ENCODE results near the gene DDX5. TPM values are rescaled to one million over a fixed set of nuclear protein-coding genes. Genes with fewer than 3 reads are reported as not detected.

The DDX5 gene
- polyA plus RNA-seq, 2 of the 4 experiments (the other 2 are of a cell fraction) = 841 to 1,011 TPM

GRCh38 chr17:64492481-64493109 is 13.5 kb downstream of the DDX5 start:
- 67% methylated on average over 6 of the region's 6 CpGs for WGBS (ENCODE audit: missing lambda C conversion rate)
- POLR2A ChIA-PET = interaction anchor here (2.7 kb wide), 1 partner anchor 14 kb away, joined by 26 read pairs; the partner anchor contains the start of genes CEP95 and DDX5
- FAIRE-seq (no peak), ATAC-seq (no peak), DNase-seq (ENCODE audit: low read depth in 1 of 2, low spot score in 1 of 2) (peak in 1 of 2 experiments; percentile 48)
- H3K4me2 ChIP-seq = no peak overlapping the region; the same call in 2 of the 3 replicates
- H3K4me3 ChIP-seq = no peak overlapping the region
- CTCF ChIA-PET = interaction anchor here (0.8 to 12.8 kb wide), 14 partner anchors 8 to 189 kb away, joined by 3 to 300 read pairs (median 6); no protein-coding TSS in a partner anchor
- TF ChIP-seq CTCF (IDR thresholded peaks at IDR 0.05) (peak; percentile 48), CEBPB (IDR thresholded peaks at IDR 0.05) (peak; percentile 65 to 89; a peak in 3 of 4 replicates), SREBF2 (IDR thresholded peaks at IDR 0.05) (no peak), REST (IDR thresholded peaks at IDR 0.05) (no peak), RAD21 (conservative IDR thresholded peaks at IDR 0.05 in 1 of 2, IDR thresholded peaks at IDR 0.05 in 1 of 2) (0 out of 5 replicates have a peak, but pooled peaks of 1 of the 2 experiments have one; percentile 1), HES2 (IDR thresholded peaks at IDR 0.05) (no peak)
- no peaks in the 10 kb centered on the region for H3K9me3 ChIP-seq
- peaks cover 30% of the 10 kb centered on the region for H3K4me1 ChIP-seq
- no peak overlapping the region for H3K27ac ChIP-seq

GRCh38 chr17:64491994-64492393 is 14.1 kb downstream of the DDX5 start:
- no peak overlapping the region for H3K27ac ChIP-seq
- CTCF ChIA-PET = interaction anchor here (0.6 to 12.8 kb wide), 18 partner anchors 8 to 189 kb away, joined by 3 to 300 read pairs (median 6); partner anchors contain the start of gene DDX5
- 49% methylated on average over 3 of the region's 3 CpGs for WGBS (ENCODE audit: missing lambda C conversion rate)
- H3K4me2 ChIP-seq = peak overlapping the region; percentile 1; the same call in 1 of the 3 replicates
- no peak overlapping the region for H3K4me3 ChIP-seq
- H3K4me1 ChIP-seq = peaks cover 26% of the 10 kb centered on the region
- DNase-seq (ENCODE audit: low read depth in 1 of 2, low spot score in 1 of 2) (no peak), ATAC-seq (no peak), FAIRE-seq (no peak)
- POLR2A ChIA-PET = interaction anchor here (1.6 to 2.7 kb wide), 2 partner anchors 14 to 72 kb away, joined by 6 to 26 read pairs; partner anchors contain the start of genes CEP95 and DDX5
- H3K9me3 ChIP-seq = no peaks in the 10 kb centered on the region
- TF ChIP-seq CHD4 (IDR thresholded peaks at IDR 0.05; ENCODE audit: borderline replicate concordance) (no peak), MAFK (IDR thresholded peaks at IDR 0.05; ENCODE audit: partially characterized antibody) (peak; percentile 94)

GRCh38 chr17:64491034-64491860 is 14.8 kb downstream of the DDX5 start:
- FAIRE-seq = no peak
- peak; percentile 51 to 63; a peak in 3 of 4 replicates for TF ChIP-seq CEBPB (IDR thresholded peaks at IDR 0.05)
- TF ChIP-seq RAD21 (conservative IDR thresholded peaks at IDR 0.05 in 1 of 2, IDR thresholded peaks at IDR 0.05 in 1 of 2) = peak; percentile 77 to 80
- TF ChIP-seq CTCF (IDR thresholded peaks at IDR 0.05) = peak; percentile 84
- TF ChIP-seq SMC3 (IDR thresholded peaks at IDR 0.05) = peak; percentile 79
- no peak for TF ChIP-seq HMGXB4 (CRISPR knock-in tag; IDR thresholded peaks at IDR 0.05; ENCODE audit: borderline replicate concordance)
- POLR2A ChIA-PET = interaction anchor here (1.6 to 2.7 kb wide), 2 partner anchors 15 to 72 kb away, joined by 6 to 26 read pairs; partner anchors contain the start of genes CEP95 and DDX5

More at GRCh38 chr17:64491034-64491860, 14.8 kb downstream of the DDX5 start:
- DNase-seq (ENCODE audit: low read depth in 1 of 2, low spot score in 1 of 2) = peak in 1 of 2 experiments; percentile 70
- peaks cover 26% of the 10 kb centered on the region for H3K4me1 ChIP-seq
- peak; percentile 80 to 93 for ATAC-seq
- CTCF ChIA-PET = interaction anchor here (0.6 to 12.8 kb wide), 24 partner anchors 11 to 249 kb away, joined by 3 to 300 read pairs (median 4); partner anchors contain the start of gene DDX5
- H3K9me3 ChIP-seq = no peaks in the 10 kb centered on the region
- no peak overlapping the region for H3K27ac ChIP-seq
- H3K4me3 ChIP-seq = no peak overlapping the region
- no peak overlapping the region for H3K4me2 ChIP-seq
- WGBS (ENCODE audit: missing lambda C conversion rate) = 83% methylated on average over 13 of the region's 13 CpGs

Measured in A549 (cell line).